IMR-90 (cell line): ENCODE results near the gene TUBGCP3.

Experiments used
- BHLHE40 ChIP-seq: fragments of 150-350 bp; IDR thresholded peaks from 2 replicates; pipeline ENCODE4 v1.6.1; 2016; ENCODE audit warnings: mild to moderate bottlenecking, low read depth, low read length
- CEBPB ChIP-seq: IDR thresholded peaks from 2 replicates; pipeline ENCODE4 v1.6.1; 2012; ENCODE audit warnings: low read depth, low read length, improper control_type of control experiment
- CHD1 ChIP-seq: IDR thresholded peaks from 2 replicates; pipeline ENCODE4 v1.6.1; 2012; ENCODE audit warnings: low read depth, low read length, improper control_type of control experiment
- CTCF ChIP-seq: conservative IDR thresholded peaks from 2 replicates; pipeline ENCODE4 v1.5.1; 2012; ENCODE audit warnings: mild to moderate bottlenecking, low read depth, low read length, improper control_type of control experiment
- ELK1 ChIP-seq: fragments of 150-350 bp; IDR thresholded peaks from 2 replicates; pipeline ENCODE4 v1.6.1; 2016; ENCODE audit warnings: low read depth, mild to moderate bottlenecking, low read length, moderate library complexity, borderline replicate concordance
- FOS ChIP-seq: fragments of 150-350 bp; IDR thresholded peaks from 2 replicates; pipeline ENCODE4 v1.6.1; 2016; ENCODE audit warnings: low read depth, low read length
- MAFK ChIP-seq: IDR thresholded peaks from 2 replicates; pipeline ENCODE4 v1.6.1; 2012; ENCODE audit warnings: low read depth, low read length, improper control_type of control experiment
- MAZ ChIP-seq: IDR thresholded peaks from 2 replicates; pipeline ENCODE4 v1.6.1; 2012; ENCODE audit warnings: low read depth, mild to moderate bottlenecking, low read length, improper control_type of control experiment, moderate library complexity, borderline replicate concordance
- MXI1 ChIP-seq: IDR thresholded peaks from 2 replicates; pipeline ENCODE4 v1.6.1; 2012; ENCODE audit warnings: low read depth, mild to moderate bottlenecking, low read length, moderate library complexity, borderline replicate concordance
- POLR2A ChIP-seq: IDR thresholded peaks from 2 replicates; pipeline ENCODE4 v1.6.1; 2012; ENCODE audit warnings: mild to moderate bottlenecking, low read depth, low read length
- RAD21 ChIP-seq: IDR thresholded peaks from 2 replicates; pipeline ENCODE4 v1.6.1; 2012; ENCODE audit warnings: low read length, improper control_type of control experiment
- RFX5 ChIP-seq: IDR thresholded peaks from 2 replicates; pipeline ENCODE4 v1.8.0; 2012; ENCODE audit warnings: low read depth, mild to moderate bottlenecking, low read length, moderate library complexity
- SMC3 ChIP-seq: fragments of 150-350 bp; IDR thresholded peaks from 2 replicates; pipeline ENCODE4 v1.6.1; 2016; ENCODE audit warnings: low read depth, mild to moderate bottlenecking, antibody characterized with exemption, low read length, moderate library complexity
- USF2 ChIP-seq: fragments of 150-350 bp; IDR thresholded peaks from 2 replicates; pipeline ENCODE4 v1.6.1; 2017; ENCODE audit warnings: mild to moderate bottlenecking, antibody characterized with exemption, low read length, low read depth

- no peak for TF ChIP-seq POLR2A
- TF ChIP-seq RAD21, result no peak
- TF ChIP-seq CHD1, result no peak
- no peak for TF ChIP-seq BHLHE40
- TF ChIP-seq ELK1, result no peak
- TF ChIP-seq FOS, result no peak
- no peak for TF ChIP-seq CTCF
- TF ChIP-seq USF2, result no peak
- TF ChIP-seq MAFK, result no peak
- TF ChIP-seq MAZ, result no peak
- no peak for TF ChIP-seq CEBPB
- TF ChIP-seq RFX5, result no peak
- TF ChIP-seq MXI1, result no peak
- no peak for TF ChIP-seq SMC3
These were observed 32.0 kb upstream of the TUBGCP3 start for GRCh38 chr13:112619730-112620631.
